ENCODE data around the gene INPPL1.
A peak's percentile ranks its signal among the peaks of the same experiment; 100 is the strongest.

The INPPL1 gene

GRCh38 chr11:72240461-72241290 lies 16.1 kb downstream of the INPPL1 start:
- H3K27ac Mint-ChIP-seq: no peak overlapping the region
- H3K36me3 Mint-ChIP-seq (ENCODE audit: low read depth): peaks cover 28% of the 10 kb centered on the region
- H3K4me3 Mint-ChIP-seq: peak overlapping the region; percentile 34

GRCh38 chr11:72241291-72241781 lies 16.8 kb downstream of the INPPL1 start:
- no peak overlapping the region for H3K4me3 Mint-ChIP-seq
- no peak overlapping the region for H3K27ac Mint-ChIP-seq
- DNase-seq: no peak
- no peaks in the 10 kb centered on the region for H3K9me3 Mint-ChIP-seq
- peaks cover 45% of the 10 kb centered on the region for H3K27me3 Mint-ChIP-seq
- H3K36me3 Mint-ChIP-seq (ENCODE audit: low read depth): peaks cover 22% of the 10 kb centered on the region
- H3K4me1 Mint-ChIP-seq (ENCODE audit: low read depth): peaks cover 23% of the 10 kb centered on the region

More at GRCh38 chr11:72240461-72241290, 16.1 kb downstream of the INPPL1 start:
- Mint-ChIP-seq H3K4me1 (ENCODE audit: low read depth) (peaks cover 23% of the 10 kb centered on the region), H3K9me3 (no peaks in the 10 kb centered on the region), H3K27me3 (peaks cover 45% of the 10 kb centered on the region)
- no peak for DNase-seq

- DNase-seq: no peak
- peaks cover 45% of the 10 kb centered on the region for H3K27me3 Mint-ChIP-seq
- H3K36me3 Mint-ChIP-seq (ENCODE audit: low read depth): peaks cover 14% of the 10 kb centered on the region
- H3K27ac Mint-ChIP-seq: no peak overlapping the region
- H3K4me1 Mint-ChIP-seq (ENCODE audit: low read depth): peaks cover 23% of the 10 kb centered on the region
- H3K9me3 Mint-ChIP-seq: no peaks in the 10 kb centered on the region
- H3K4me3 Mint-ChIP-seq: no peak overlapping the region
These were observed 17.6 kb downstream of the INPPL1 start for GRCh38 chr11:72242141-72242540.

- H3K9me3 Mint-ChIP-seq: no peaks in the 10 kb centered on the region
- peaks cover 50% of the 10 kb centered on the region for H3K27me3 Mint-ChIP-seq
- peak overlapping the region; percentile 21 for H3K4me3 Mint-ChIP-seq
- peaks cover 23% of the 10 kb centered on the region for H3K4me1 Mint-ChIP-seq (ENCODE audit: low read depth)
- peaks cover 3% of the 10 kb centered on the region for H3K36me3 Mint-ChIP-seq (ENCODE audit: low read depth)
- DNase-seq: no peak
- no peak overlapping the region for H3K27ac Mint-ChIP-seq
These were observed 18.8 kb downstream of the INPPL1 start for GRCh38 chr11:72243173-72244059.

- no peak within 1 kb of the TSS for H3K27ac Mint-ChIP-seq
- H3K27me3 Mint-ChIP-seq: peaks cover 48% of the 10 kb centered on the region
- no peaks in the 10 kb centered on the region for H3K36me3 Mint-ChIP-seq (ENCODE audit: low read depth)
- H3K9me3 Mint-ChIP-seq: no peaks in the 10 kb centered on the region
- H3K4me1 Mint-ChIP-seq (ENCODE audit: low read depth): peaks cover 23% of the 10 kb centered on the region
- no peak for DNase-seq
- H3K4me3 Mint-ChIP-seq: peak within 1 kb of the TSS; percentile 21
These were observed 19.4 kb downstream of the INPPL1 start, which contains the start of gene PHOX2A for GRCh38 chr11:72244060-72244360. Gene PHOX2A (minus strand): TSS chr11:72244176. CDS start chr11:72244004, 172 bp downstream.

GRCh38 chr11:72244361-72245262 lies 20.0 kb downstream of the INPPL1 start:
- no peak for DNase-seq

GRCh38 chr11:72245263-72245816 lies 20.8 kb downstream of the INPPL1 start:
- no peaks in the 10 kb centered on the region for H3K9me3 Mint-ChIP-seq
- peaks cover 17% of the 10 kb centered on the region for H3K4me1 Mint-ChIP-seq (ENCODE audit: low read depth)
- H3K27ac Mint-ChIP-seq: no peak overlapping the region
- no peaks in the 10 kb centered on the region for H3K36me3 Mint-ChIP-seq (ENCODE audit: low read depth)
- H3K4me3 Mint-ChIP-seq: no peak overlapping the region
- DNase-seq: no peak
- H3K27me3 Mint-ChIP-seq: peaks cover 46% of the 10 kb centered on the region

More at GRCh38 chr11:72244361-72245262, 20.0 kb downstream of the INPPL1 start:
- H3K27me3 Mint-ChIP-seq: peaks cover 45% of the 10 kb centered on the region
- no peaks in the 10 kb centered on the region for H3K36me3 Mint-ChIP-seq (ENCODE audit: low read depth)
- H3K4me3 Mint-ChIP-seq: no peak overlapping the region
- H3K27ac Mint-ChIP-seq: no peak overlapping the region
- H3K4me1 Mint-ChIP-seq (ENCODE audit: low read depth): peaks cover 19% of the 10 kb centered on the region
- no peaks in the 10 kb centered on the region for H3K9me3 Mint-ChIP-seq

- Mint-ChIP-seq H3K27ac (no peak overlapping the region), H3K4me1 (ENCODE audit: low read depth) (peaks cover 9% of the 10 kb centered on the region), H3K36me3 (ENCODE audit: low read depth) (no peaks in the 10 kb centered on the region), H3K4me3 (no peak overlapping the region), H3K27me3 (peaks cover 32% of the 10 kb centered on the region), H3K9me3 (no peaks in the 10 kb centered on the region)
- no peak for DNase-seq
These were observed 23.0 kb downstream of the INPPL1 start for GRCh38 chr11:72247584-72247983.

- H3K4me1 Mint-ChIP-seq (ENCODE audit: low read depth): no peaks in the 10 kb centered on the region
- H3K36me3 Mint-ChIP-seq (ENCODE audit: low read depth): no peaks in the 10 kb centered on the region
- no peaks in the 10 kb centered on the region for H3K9me3 Mint-ChIP-seq
- H3K27me3 Mint-ChIP-seq: peaks cover 29% of the 10 kb centered on the region
- no peak for DNase-seq
- no peak overlapping the region for H3K27ac Mint-ChIP-seq
- H3K4me3 Mint-ChIP-seq: no peak overlapping the region
These were observed 25.4 kb downstream of the INPPL1 start for GRCh38 chr11:72249961-72250360.

GRCh38 chr11:72250661-72251464 lies 26.3 kb downstream of the INPPL1 start:
- Mint-ChIP-seq H3K4me1 (ENCODE audit: low read depth) (no peaks in the 10 kb centered on the region), H3K27me3 (peaks cover 29% of the 10 kb centered on the region), H3K27ac (no peak overlapping the region), H3K9me3 (no peaks in the 10 kb centered on the region), H3K36me3 (ENCODE audit: low read depth) (no peaks in the 10 kb centered on the region), H3K4me3 (no peak overlapping the region)
- DNase-seq: no peak

GRCh38 chr11:72251614-72252013 lies 27.0 kb downstream of the INPPL1 start:
- H3K27me3 Mint-ChIP-seq: peaks cover 29% of the 10 kb centered on the region
- H3K27ac Mint-ChIP-seq: no peak overlapping the region
- no peaks in the 10 kb centered on the region for H3K4me1 Mint-ChIP-seq (ENCODE audit: low read depth)

GRCh38 chr11:72253392-72253791 lies 28.8 kb downstream of the INPPL1 start:
- Mint-ChIP-seq H3K4me1 (ENCODE audit: low read depth) (no peaks in the 10 kb centered on the region), H3K9me3 (no peaks in the 10 kb centered on the region), H3K4me3 (no peak overlapping the region), H3K27ac (no peak overlapping the region), H3K36me3 (ENCODE audit: low read depth) (no peaks in the 10 kb centered on the region), H3K27me3 (peaks cover 24% of the 10 kb centered on the region)
- DNase-seq: no peak

More at GRCh38 chr11:72251614-72252013, 27.0 kb downstream of the INPPL1 start:
- no peak for DNase-seq
- no peaks in the 10 kb centered on the region for H3K9me3 Mint-ChIP-seq
- no peak overlapping the region for H3K4me3 Mint-ChIP-seq
- no peaks in the 10 kb centered on the region for H3K36me3 Mint-ChIP-seq (ENCODE audit: low read depth)
